H1 (cell line): ENCODE results near the gene GCC1.

ENCODE experiments used
- BCL11A ChIP-seq, 2 experiments: IDR thresholded peaks; one replicate each; pipeline ENCODE4 v1.6.1; 2011; ENCODE audit warnings: low read depth in 2 of 2, low read length in 2 of 2, mild to moderate bottlenecking in 2 of 2
- CHD1 ChIP-seq: IDR thresholded peaks from 2 replicates; pipeline ENCODE4 v1.6.1; 2012; ENCODE audit warnings: low read depth, low read length, improper control_type of control experiment
- CREB1 ChIP-seq: IDR thresholded peaks from 2 replicates; pipeline ENCODE4 v1.6.1; 2012; ENCODE audit warnings: inconsistent platforms
- CTCF ChIP-seq, 3 experiments: IDR thresholded peaks; 1 replicate in 2 of 3; 2 replicates in 1 of 3; pipeline versions ENCODE4 v1.5.1 to v1.6.1; 2011; ENCODE audit warnings: low read length in 3 of 3, mild to moderate bottlenecking in 3 of 3, inconsistent platforms in 2 of 3, low read depth in 1 of 3, moderate library complexity in 1 of 3; ENCODE audit not compliant: insufficient read depth in 1 of 3; ENCODE audit errors: control extremely low read depth in 1 of 3
- EGR1 ChIP-seq: IDR thresholded peaks from 2 replicates; pipeline ENCODE4 v1.6.1; 2011; ENCODE audit warnings: low read depth, low read length, borderline replicate concordance
- EP300 ChIP-seq, 2 experiments: IDR thresholded peaks; 1 replicate in 1 of 2; 2 replicates in 1 of 2; pipeline ENCODE4 v1.6.1; 2011 to 2012; ENCODE audit warnings: low read depth in 2 of 2, low read length in 2 of 2, mild to moderate bottlenecking in 2 of 2, borderline replicate concordance in 1 of 2, inconsistent platforms in 1 of 2, moderate library complexity in 1 of 2
- POLR2A ChIP-seq, 2 experiments: IDR thresholded peaks; 1 replicate in 1 of 2; 2 replicates in 1 of 2; pipeline ENCODE4 v1.6.1; 2011; ENCODE audit warnings: low read depth in 2 of 2, low read length in 2 of 2, mild to moderate bottlenecking in 2 of 2; ENCODE audit errors: control extremely low read depth in 1 of 2
- POLR2AphosphoS5 ChIP-seq: IDR thresholded peaks from 2 replicates; pipeline ENCODE4 v1.6.1; 2011; ENCODE audit warnings: low read depth, low read length
- SIN3A ChIP-seq, 2 experiments: IDR thresholded peaks in 1 of 2; conservative IDR thresholded peaks in 1 of 2; 2 replicates each; pipeline ENCODE4 v1.6.1; 2011 to 2012; ENCODE audit warnings: low read length in 2 of 2, improper control_type of control experiment in 1 of 2, low read depth in 1 of 2, mild to moderate bottlenecking in 1 of 2
- TAF1 ChIP-seq: IDR thresholded peaks from 2 replicates; pipeline ENCODE4 v1.6.1; 2011; ENCODE audit warnings: mild to moderate bottlenecking, low read depth, low read length
- TEAD4 ChIP-seq: IDR thresholded peaks from 2 replicates; pipeline ENCODE4 v1.6.1; 2012; ENCODE audit warnings: low read depth, low read length, inconsistent platforms, mixed read lengths
- YY1 ChIP-seq: IDR thresholded peaks from 2 replicates; pipeline ENCODE4 v1.6.1; 2011; ENCODE audit warnings: low read depth, mild to moderate bottlenecking, low read length
- TF ChIP-seq, protein P1 (sequence below): IDR thresholded peaks from 2 replicates; pipeline ENCODE4 v1.6.1; 2012; ENCODE audit warnings: low read length, inconsistent platforms
- TF ChIP-seq, protein P2 (sequence below): IDR thresholded peaks from 2 replicates; pipeline ENCODE4 v1.6.1; 2011; ENCODE audit warnings: low read length, improper control_type of control experiment

DNA sequence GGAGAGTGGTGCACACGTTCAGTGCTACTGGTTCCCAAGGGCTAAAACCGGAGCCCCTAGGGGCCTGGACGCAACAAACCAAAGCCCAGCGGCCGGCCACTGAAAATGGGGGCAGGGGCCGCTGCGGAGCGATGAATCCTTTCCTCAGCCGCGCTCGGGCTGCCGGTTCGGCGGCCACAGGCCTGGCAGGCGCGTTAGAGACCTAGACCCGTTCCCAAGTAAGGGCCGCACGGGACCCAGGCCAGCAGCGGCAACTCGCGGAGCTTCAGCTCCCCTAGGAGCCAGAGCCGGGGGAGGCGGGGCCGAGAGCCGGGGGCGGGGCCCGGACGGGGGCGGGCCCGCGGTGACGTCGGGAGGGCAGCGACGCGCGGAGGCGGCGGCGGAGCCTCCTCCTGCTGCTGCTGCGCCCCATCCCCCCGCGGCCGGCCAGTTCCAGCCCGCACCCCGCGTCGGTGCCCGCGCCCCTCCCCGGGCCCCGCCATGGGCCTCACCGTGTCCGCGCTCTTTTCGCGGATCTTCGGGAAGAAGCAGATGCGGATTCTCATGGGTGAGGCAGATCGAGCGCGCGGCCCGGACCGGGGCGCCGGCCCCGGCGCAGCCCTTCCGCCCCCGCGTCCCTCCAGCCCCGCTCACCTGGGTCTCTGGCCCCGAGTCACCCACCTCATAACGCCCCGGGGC is 2.8 kb upstream of the GCC1 start, which contains the start of gene ARF5:
- peak; percentile 79 for TF ChIP-seq POLR2AphosphoS5
- TF ChIP-seq, protein P1, sequence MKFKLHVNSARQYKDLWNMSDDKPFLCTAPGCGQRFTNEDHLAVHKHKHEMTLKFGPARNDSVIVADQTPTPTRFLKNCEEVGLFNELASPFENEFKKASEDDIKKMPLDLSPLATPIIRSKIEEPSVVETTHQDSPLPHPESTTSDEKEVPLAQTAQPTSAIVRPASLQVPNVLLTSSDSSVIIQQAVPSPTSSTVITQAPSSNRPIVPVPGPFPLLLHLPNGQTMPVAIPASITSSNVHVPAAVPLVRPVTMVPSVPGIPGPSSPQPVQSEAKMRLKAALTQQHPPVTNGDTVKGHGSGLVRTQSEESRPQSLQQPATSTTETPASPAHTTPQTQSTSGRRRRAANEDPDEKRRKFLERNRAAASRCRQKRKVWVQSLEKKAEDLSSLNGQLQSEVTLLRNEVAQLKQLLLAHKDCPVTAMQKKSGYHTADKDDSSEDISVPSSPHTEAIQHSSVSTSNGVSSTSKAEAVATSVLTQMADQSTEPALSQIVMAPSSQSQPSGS = no peak
- TF ChIP-seq, protein P2, sequence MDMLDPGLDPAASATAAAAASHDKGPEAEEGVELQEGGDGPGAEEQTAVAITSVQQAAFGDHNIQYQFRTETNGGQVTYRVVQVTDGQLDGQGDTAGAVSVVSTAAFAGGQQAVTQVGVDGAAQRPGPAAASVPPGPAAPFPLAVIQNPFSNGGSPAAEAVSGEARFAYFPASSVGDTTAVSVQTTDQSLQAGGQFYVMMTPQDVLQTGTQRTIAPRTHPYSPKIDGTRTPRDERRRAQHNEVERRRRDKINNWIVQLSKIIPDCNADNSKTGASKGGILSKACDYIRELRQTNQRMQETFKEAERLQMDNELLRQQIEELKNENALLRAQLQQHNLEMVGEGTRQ = no peak
- TF ChIP-seq CTCF (IDR thresholded peaks at IDR 0.05; ENCODE audit: control extremely low read depth in 1 of 3, insufficient read depth in 1 of 3, low read depth in 1 of 3, low read length in 3 of 3) = no peak
- TF ChIP-seq TEAD4 = no peak
- TF ChIP-seq POLR2A (IDR thresholded peaks at IDR 0.05; ENCODE audit: control extremely low read depth in 1 of 2, low read depth in 2 of 2, low read length in 2 of 2) = peak in 1 of 2 experiments; percentile 83; a peak in 2 of 3 replicates
- TF ChIP-seq SIN3A (conservative IDR thresholded peaks at IDR 0.05 in 1 of 2, IDR thresholded peaks at IDR 0.05 in 1 of 2; ENCODE audit: low read depth in 1 of 2, low read length in 2 of 2) = no peak
- no peak for TF ChIP-seq YY1
- TF ChIP-seq CREB1 = peak; percentile 92
- peak; percentile 75 for TF ChIP-seq EGR1
- TF ChIP-seq TAF1 = peak; percentile 27; the same call in 1 of the 2 replicates
- TF ChIP-seq CHD1 = no peak
- TF ChIP-seq BCL11A (IDR thresholded peaks at IDR 0.05; ENCODE audit: low read depth in 2 of 2, low read length in 2 of 2) = no peak
- TF ChIP-seq EP300 (IDR thresholded peaks at IDR 0.05; ENCODE audit: borderline replicate concordance in 1 of 2, low read depth in 2 of 2, low read length in 2 of 2) = no peak; a peak in 1 of 3 replicates
